Stimulated activated CD4-positive, alpha-beta T cell treated with anti-CD3 and anti-CD28 coated beads, Interleukin-15, amount 100 ng/mL, for 24 hours (primary cell): ENCODE results near the gene CEP112.

Experiments used
- DNase-seq: peaks from one replicate; pipeline ENCODE4 v3.0.0-alpha.2; 2020

Gene CEP112

GRCh38 chr17:65978871-65979270 lies 213.1 kb downstream of the CEP112 start:
- no peak for DNase-seq

DNA sequence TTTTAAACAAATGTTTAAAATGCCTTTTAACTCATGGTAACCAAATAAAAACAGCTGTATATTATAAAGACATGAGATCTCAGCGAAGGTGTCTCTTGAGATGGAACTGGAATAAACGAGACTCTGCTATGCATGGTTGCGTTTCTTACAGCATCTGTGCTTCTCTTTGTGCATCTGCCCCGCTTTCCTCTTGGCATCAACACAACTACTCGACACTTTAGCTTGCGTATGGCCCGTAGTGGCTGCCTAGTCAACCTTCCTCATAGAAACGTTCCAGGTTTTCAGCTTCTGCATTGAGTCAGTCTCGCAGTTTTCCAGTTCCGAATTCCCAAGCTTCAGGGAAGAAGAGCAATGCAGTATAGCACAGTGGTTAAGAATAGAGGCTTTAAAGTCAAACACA lies 214.9 kb downstream of the CEP112 start:
- no peak for DNase-seq

DNA sequence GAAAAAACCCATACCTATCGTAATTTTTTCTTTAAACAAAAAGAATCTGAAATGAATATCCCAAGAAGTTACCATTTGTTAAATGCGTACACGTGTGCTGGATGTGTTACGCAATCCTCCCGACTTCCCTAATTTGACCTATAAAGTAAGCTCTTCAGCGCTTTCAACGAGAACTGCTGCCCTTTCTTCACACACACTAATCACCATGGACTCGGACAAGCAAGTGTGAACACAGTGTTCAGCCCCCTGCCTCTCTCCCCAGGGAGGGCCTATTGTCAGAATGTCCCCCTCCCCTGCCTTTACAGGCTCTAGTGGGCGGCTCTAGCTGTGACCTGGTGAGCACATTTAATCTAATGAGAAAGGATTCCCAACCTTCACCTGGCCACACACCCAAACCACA lies 216.1 kb downstream of the CEP112 start:
- no peak for DNase-seq

GRCh38 chr17:65973237-65973636 lies 218.7 kb downstream of the CEP112 start:
- DNase-seq: no peak

- no peak for DNase-seq
Observed at GRCh38 chr17:65967372-65967771, 224.6 kb downstream of the CEP112 start.

DNA sequence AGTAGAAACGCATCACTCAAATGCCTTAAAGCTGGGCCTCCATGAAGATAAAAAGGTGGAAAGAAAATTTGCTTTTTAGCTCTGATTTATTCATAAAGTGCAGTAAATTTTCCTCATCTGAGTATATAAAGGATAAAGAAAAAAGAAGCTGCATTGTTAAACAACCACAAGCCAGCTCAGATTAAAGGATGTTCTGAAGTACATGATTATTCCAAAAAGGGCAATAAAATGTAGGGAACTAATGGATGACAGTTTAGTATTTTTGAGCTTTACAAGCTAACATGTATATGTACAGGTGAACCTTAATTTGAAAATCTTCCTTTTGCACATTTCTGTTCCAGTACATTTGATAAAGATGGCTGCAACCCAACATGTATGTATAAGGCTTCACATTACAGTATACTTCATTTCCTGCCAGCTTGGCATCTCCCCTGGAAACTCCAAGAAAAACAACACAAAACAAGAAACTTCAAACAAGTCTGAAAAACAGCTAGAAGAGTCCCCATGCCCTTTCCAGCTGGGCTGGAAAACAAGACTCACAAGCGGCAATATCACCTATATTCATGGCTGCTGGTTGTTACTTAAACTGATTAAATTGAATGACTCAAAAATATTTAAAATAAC lies 225.7 kb downstream of the CEP112 start:
- no peak for DNase-seq

- no peak for DNase-seq
Observed at GRCh38 chr17:65963179-65963578, 228.8 kb downstream of the CEP112 start.

DNA sequence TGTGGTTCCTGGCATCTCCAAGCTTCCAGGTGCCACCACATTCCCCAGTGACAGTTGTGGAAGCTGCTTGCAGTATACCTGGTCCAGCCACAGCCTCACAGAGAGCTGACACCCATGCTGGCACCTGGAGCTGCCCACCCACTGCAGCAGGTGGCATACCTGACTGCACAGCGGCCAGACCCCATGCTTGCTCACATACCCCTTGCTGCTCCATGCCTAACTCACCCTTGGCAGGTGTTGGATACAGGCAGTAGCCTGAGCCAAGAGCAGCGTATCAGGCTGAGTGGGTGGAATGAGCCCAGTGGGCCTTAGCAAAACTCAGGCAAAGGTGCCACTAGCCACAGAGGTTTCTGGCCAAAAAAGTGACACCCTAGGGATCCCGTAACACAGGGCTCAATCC lies 232.3 kb downstream of the CEP112 start:
- DNase-seq: no peak

DNA sequence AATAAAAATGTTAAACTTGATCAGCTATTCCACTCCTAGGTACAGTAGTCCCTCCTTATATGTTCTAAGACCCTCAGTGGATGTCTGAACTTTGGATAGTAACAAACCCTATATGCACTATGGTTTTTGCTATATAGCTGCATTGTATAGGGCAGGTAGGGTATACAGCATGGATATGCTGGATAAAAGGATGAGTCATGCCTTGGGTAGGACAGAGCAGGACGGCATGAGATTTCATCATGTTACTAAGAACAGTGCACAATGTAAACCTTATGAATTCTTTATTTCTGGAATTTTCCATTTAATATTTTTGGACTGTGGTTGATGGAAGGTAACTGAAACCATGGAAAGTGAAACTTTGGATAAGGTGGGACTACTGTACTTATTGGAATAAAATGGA lies 235.1 kb downstream of the CEP112 start:
- no peak for DNase-seq

DNA sequence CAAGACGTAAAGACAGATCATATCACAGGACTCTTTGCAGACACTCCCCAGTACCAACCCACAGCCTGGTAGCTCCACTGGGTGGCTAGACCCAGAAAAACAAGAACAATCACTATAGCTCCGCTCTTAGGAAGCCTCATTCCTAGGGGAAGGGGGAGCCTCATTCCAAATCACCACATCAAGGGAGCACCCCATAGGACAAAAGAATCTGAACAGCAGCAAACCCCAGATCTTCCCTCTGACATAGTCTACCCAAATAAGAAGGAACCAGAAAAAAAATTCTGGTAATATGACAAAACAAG lies 237.8 kb downstream of the CEP112 start:
- no peak for DNase-seq

GRCh38 chr17:65953316-65954147 lies 238.4 kb downstream of the CEP112 start:
- DNase-seq: no peak

DNA sequence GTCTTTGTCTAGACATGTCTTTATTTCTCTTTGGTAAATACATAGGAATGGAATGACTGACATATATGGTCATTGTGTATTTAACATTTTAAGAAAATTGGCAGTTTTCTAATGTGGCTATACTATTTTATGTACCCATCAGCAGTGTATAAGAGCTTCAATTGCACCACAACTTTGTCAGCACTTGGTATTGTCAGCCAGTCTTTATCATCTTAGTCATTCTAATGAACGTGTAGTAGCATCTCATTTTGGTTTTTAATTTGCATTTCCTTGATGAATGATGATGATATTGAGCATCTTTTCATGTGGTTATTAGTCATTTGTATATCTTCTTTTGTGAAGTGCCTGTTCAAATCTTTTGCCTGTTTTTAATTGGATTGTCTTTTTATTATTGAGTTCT lies 239.3 kb downstream of the CEP112 start:
- no peak for DNase-seq

DNA sequence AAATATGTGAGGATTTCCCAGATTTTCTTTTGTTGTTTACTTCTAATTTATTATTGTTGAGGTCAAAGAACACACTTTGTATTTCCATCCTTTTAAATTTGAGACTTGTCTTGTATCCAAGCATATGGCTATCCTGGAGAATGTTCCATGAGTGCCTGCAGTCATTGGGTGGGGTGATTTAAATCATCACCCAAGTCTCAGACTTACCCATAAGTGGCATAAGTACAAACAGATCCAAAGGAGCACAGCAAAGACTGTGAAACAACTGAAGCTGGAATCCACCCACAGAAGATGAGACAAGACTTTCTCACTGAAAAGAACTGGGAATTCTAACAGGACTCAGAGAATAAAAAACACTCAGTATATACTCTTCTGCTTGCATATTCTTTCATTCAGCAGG lies 239.9 kb downstream of the CEP112 start:
- DNase-seq: no peak

GRCh38 chr17:65947831-65948230 lies 244.1 kb downstream of the CEP112 start:
- no peak for DNase-seq

DNA sequence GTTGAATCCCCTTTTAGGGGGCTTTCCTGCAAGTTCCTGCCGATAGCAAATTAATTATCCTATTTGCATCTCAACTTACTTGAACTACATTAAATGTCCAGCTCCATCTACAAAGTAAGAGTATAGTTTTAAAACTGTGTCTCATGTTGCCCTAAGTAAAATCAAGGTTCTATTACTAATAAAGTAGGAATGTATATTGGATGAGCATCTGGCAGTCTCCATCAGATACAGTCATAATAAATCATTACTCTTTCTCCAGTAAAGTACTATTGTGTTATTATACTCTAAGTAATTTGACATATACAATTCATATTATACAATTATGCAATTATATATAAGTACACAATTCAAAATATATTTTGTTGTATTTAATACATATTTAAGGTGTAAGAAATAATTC lies 249.3 kb downstream of the CEP112 start:
- DNase-seq: no peak

- DNase-seq: no peak
Observed at GRCh38 chr17:65941356-65941899, 250.5 kb downstream of the CEP112 start.

DNA sequence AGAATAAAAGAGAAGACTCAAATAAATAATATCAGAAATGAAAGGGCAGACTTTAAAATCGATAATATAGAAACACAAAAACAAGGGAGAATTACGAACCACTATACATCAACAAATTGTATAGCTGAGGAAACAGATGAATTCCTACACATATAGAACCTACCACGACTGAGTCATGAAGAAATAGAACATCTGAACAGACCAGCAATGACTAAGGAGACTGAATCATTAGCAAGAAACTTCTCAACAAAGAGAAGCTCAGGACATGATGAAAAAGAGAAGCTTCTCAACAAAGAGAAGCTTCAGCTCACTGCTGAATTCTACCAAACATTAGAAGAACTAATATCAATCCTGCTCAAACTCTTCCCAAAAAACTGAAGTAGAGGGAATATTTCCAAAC lies 255.9 kb downstream of the CEP112 start:
- DNase-seq: no peak

GRCh38 chr17:65933290-65933689 lies 258.6 kb downstream of the CEP112 start:
- DNase-seq: no peak

DNA sequence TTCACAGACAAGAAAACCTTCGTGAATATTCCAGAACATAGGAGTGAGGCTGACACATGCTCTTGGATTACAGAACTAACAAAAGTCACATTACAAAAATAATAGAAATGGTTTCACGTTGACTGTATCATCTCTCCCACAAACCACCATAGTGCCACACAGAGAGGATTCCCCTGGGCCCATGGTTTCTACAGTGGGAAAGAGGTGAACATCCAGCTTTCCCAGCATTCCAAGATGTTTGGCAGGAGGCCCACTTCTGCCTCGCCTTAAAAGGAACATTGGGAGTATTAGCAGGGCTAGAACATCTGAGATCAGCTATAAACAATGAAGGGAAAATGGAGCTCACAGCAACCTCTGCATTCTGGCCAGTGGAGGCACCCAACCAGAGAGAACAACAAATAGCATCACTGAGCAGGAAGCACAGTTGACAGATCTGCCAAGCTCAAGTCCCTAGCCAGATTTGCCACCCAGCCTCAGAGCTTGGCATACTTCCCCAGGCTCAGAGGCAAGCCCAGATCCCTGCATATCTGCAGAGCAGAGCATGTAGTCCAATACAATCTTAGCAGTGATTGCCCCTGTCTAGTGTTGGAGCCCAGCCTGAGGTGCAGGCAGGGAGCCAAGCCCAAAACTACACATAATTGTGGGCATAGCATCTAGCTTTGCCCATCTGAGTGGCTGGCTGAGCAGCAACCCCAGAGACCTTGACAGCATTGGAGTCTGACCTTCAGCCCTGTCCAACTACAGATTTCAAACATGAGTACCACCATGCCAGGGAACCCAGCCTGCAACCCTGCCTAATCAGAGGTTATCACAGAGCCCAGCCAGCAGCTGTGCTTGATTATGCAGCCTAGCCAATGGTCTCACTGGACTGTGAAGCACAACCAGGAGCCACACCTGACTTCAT lies 260.4 kb downstream of the CEP112 start:
- no peak for DNase-seq

- DNase-seq: no peak
Observed at GRCh38 chr17:65930140-65930730, 261.7 kb downstream of the CEP112 start.

- DNase-seq: no peak
Observed at GRCh38 chr17:65926599-65926998, 265.3 kb downstream of the CEP112 start.

DNA sequence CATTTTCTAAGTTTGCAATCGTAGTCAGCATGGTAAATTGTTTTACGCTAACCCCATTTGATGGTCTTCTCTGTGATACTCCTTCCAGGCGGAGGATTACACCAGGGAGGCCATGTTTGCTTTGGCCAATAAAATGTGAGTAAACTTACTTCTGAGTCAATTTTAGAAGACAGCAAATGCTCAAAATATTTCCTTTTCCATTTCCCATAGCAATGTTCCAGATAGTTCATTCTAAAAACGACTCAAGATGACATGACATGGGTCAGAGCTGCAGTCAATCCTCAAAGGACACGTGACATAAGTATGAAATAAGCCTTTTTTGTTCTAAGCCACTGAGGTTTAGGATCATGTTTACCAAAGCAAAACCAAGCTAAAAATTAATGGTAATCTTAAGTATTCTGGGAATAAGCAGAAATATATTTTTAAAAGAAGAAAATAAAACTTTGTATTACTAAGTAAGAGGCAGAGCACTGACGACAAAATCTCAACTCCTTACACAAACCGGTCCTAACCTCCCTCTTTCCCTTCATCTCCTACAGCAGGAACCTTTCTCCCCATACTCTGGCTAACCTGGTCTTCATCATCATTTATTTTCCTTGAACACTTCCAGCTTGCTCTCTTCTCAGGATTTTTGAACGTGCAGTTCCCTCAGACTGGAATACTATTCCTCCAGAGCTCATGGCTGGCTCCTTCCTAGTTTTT lies 266.2 kb downstream of the CEP112 start:
- DNase-seq: no peak

GRCh38 chr17:65920996-65921395 lies 270.9 kb downstream of the CEP112 start:
- no peak for DNase-seq
